ENCODE measurements around the gene TBC1D19. TPM values are rescaled to one million over a fixed set of nuclear protein-coding genes. Genes with fewer than 3 reads are reported as not detected.

Gene TBC1D19
- total RNA-seq, 4 donors from 2014 or later = 19.8 to 23.4 (median 20.7) TPM

- Histone ChIP-seq H3K27me3 (no peaks in the 10 kb centered on the region), H3K27ac (no peak overlapping the region), H3K36me3 (no peaks in the 10 kb centered on the region), H3K4me3 (no peak overlapping the region), H3K9me3 (peaks cover 0 to 3% (median 0%) of the 10 kb centered on the region in 4 donors), H3K4me1 (no peaks in the 10 kb centered on the region)
- 73 to 76% methylated on average over 10 of the region's 10 CpGs for WGBS, 2 donors
- no peak for DNase-seq (ENCODE audit: low spot score in 2 of 2)
- TF ChIP-seq CTCF (IDR thresholded peaks at IDR 0.05) (no peak), EP300 (IDR thresholded peaks at IDR 0.05) (no peak), POLR2A (IDR thresholded peaks at IDR 0.05) (no peak)
These were observed 221.0 kb downstream of the TBC1D19 start for GRCh38 chr4:26804925-26805324.

Small RNA genes within 50 kb of the gene (small RNA-seq; reads per million reads assigned to genes)
- not detected for gene RF00284

Other genes starting within 250 kb of the TBC1D19 start
- not detected for gene CCKAR, start 93.6 kb upstream of the TBC1D19 start, total RNA-seq

All from tibial nerve (tissue), 4 donors.